GM12878 (cell line): Measurements from ENCODE around the gene AP3S1. TPM values are rescaled to one million over a fixed set of nuclear protein-coding genes. Genes with fewer than 3 reads are reported as not detected.

Source experiments
- DPF2 ChIP-seq: fragments of 450-650 bp; IDR thresholded peaks from 2 replicates; pipeline ENCODE4 v1.6.1; 2017; ENCODE audit warnings: mild to moderate bottlenecking
- HDGF ChIP-seq: fragments of 450-650 bp; IDR thresholded peaks from 2 replicates; pipeline ENCODE4 v1.6.1; 2016; ENCODE audit warnings: antibody characterized with exemption
- RAD51 ChIP-seq: fragments of 450-650 bp; IDR thresholded peaks from 2 replicates; pipeline ENCODE4 v1.6.1; 2016; ENCODE audit warnings: moderate library complexity, mild to moderate bottlenecking, inconsistent platforms
- RBBP5 ChIP-seq: fragments of 200-600 bp; sonication (generic); conservative IDR thresholded peaks from 2 replicates; pipeline ENCODE4 v1.6.1; 2016
- TCF12 ChIP-seq: IDR thresholded peaks from 2 replicates; pipeline ENCODE4 v1.6.1; 2011; ENCODE audit warnings: low read depth, mild to moderate bottlenecking, low read length
- ZBTB4 ChIP-seq: fragments of 450-650 bp; formaldehyde crosslinking; IDR thresholded peaks from 2 replicates; pipeline ENCODE4 v1.4.0; 2022; ENCODE audit warnings: mild to moderate bottlenecking, moderate library complexity
- ZNF687 ChIP-seq: fragments of 450-650 bp; IDR thresholded peaks from 2 replicates; pipeline ENCODE4 v1.6.1; 2017; ENCODE audit warnings: mild to moderate bottlenecking, moderate library complexity
- polyA plus RNA-seq, 11 experiments: library from polyadenylated mRNA; depleted of rRNA in 4 of 11; unstranded in 6 of 11; stranded (reverse) in 5 of 11; fragments of >200 nt; fragmentation: Nextera tagmentation in 4 of 11; fragmentation: Illumina TruSeq in 1 of 11; extraction: Ambion mirVana in 4 of 11; extraction: Trizol in 1 of 11; gene quantifications; 1 replicate in 1 of 11; 2 replicates in 10 of 11; pipeline versions ENCODE4 v1.2.1 to v1.2.3, GENCODE V29; 2011 to 2016; ENCODE audit warnings: inconsistent platforms in 2 of 11, missing spikeins in 2 of 11, low read depth in 1 of 11
- total RNA-seq, 4 experiments: library from RNA; depleted of rRNA in 3 of 4; stranded (reverse); fragments of >200 nt in 3 of 4; fragmentation: Illumina TruSeq in 1 of 4; extraction: Trizol in 1 of 4; gene quantifications; 2 replicates each; pipeline versions ENCODE4 v1.2.1 to v1.2.3, GENCODE V29; 2013 to 2021

The AP3S1 gene
- total and polyA plus RNA-seq, 10 of the 15 experiments (the other 5 are each of a cell fraction or from before 2014, with no cell fraction given), result 36.4 to 137 (median 67.5) TPM

GRCh38 chr5:115838885-115839518 lies 2.7 kb upstream of the AP3S1 start (continued):
- no peak for TF ChIP-seq ZBTB4 (CRISPR knock-in tag)
- TF ChIP-seq DPF2, result no peak
- TF ChIP-seq TCF12, result no peak
- peak; percentile 80 for TF ChIP-seq HDGF
- TF ChIP-seq RAD51, result no peak
- TF ChIP-seq ZNF687, result no peak
- no peak for TF ChIP-seq RBBP5
